HG03457 (cell line): ENCODE measurements around the gene ZEB2.

Experiments
- ATAC-seq: cut with Tn5 transposase; IDR thresholded peaks from one replicate; pipeline ENCODE4 v1.9.1; 2021; ENCODE audit warnings: moderate number of reproducible peaks; ENCODE audit not compliant: unreplicated experiment

ZEB2 gene

GRCh38 chr2:144472911-144473310 is 47.0 kb downstream of the ZEB2 start:
- no peak for ATAC-seq

DNA sequence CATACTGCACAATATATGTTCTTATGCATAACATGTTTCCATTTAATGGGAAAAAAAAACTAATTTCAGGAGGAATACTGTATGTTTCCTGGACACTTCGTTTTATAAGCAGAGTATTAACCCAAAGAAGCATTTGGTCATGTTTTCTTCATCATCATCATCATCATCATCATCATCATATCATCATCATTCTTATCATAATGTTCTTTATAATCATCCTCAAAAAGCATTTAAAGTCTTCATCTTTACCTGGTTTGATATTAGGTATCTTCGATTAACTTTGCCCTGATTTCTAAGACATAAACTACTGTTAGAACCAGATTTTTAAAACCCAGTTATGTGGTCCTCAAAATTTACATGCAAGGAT is 47.9 kb downstream of the ZEB2 start:
- no peak for ATAC-seq

- peak; percentile 83 for ATAC-seq
These were observed 48.4 kb downstream of the ZEB2 start for GRCh38 chr2:144471305-144472045.

DNA sequence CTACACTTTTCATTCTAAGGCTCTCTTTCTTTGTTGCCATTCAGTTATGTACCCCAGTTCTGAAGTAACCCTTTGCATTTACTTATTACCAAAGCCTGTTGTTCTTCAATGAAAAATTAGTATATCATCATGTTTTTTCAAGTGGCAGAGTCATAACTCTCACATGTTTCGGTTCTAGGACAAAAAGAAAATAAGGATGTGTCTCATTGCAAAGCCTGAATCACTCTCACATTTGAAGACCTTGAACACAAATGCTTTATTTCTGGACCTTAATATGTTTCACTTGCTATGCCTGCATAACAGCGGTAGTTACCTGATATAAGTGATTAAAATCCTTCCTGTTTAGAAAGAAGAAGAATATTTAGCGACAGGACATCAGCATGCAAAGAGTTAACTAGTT is 49.1 kb downstream of the ZEB2 start:
- ATAC-seq, result no peak

GRCh38 chr2:144470334-144470733 is 49.6 kb downstream of the ZEB2 start:
- no peak for ATAC-seq

- no peak for ATAC-seq
These were observed 50.1 kb downstream of the ZEB2 start for GRCh38 chr2:144469798-144470197.

- ATAC-seq, result no peak
These were observed 50.9 kb downstream of the ZEB2 start for GRCh38 chr2:144468823-144469595.

GRCh38 chr2:144467502-144468137 is 52.3 kb downstream of the ZEB2 start:
- no peak for ATAC-seq

DNA sequence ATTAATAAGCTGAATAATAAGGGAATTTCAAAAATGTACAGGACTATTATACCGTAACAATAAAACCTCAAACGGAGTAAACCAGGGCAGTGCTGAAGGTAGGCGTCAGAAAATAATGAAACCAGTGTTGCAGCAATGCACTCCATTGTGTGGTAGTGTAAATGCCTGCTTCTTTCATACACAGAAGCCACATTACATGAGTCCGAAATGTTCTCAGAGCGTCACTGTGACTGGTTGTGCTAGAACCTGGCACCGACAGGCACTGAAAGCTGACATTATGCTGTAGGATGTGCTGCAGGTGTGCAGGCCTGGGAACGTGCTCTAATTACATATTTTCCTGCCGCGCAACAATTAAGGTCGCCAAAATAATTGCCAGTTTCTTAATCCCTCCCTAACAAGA is 53.3 kb downstream of the ZEB2 start:
- no peak for ATAC-seq

DNA sequence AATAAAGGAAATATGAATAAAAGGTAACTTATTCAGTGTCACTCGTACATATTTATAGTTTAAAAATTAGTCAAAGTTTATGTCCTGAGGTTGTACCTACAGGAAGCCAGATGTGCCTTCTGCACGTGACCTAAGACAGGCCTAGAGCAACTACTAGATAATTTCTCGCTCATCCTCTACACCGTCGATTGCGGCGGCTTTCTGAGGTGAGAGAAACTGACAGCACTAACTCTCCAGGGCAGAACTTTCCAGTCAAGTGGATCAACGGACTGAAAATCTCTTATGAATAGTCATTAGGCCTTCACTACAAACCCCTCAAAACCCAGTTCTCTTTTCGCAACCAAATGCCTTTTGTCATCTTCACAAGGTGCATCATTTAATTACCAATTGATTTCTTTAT is 54.2 kb downstream of the ZEB2 start:
- no peak for ATAC-seq

DNA sequence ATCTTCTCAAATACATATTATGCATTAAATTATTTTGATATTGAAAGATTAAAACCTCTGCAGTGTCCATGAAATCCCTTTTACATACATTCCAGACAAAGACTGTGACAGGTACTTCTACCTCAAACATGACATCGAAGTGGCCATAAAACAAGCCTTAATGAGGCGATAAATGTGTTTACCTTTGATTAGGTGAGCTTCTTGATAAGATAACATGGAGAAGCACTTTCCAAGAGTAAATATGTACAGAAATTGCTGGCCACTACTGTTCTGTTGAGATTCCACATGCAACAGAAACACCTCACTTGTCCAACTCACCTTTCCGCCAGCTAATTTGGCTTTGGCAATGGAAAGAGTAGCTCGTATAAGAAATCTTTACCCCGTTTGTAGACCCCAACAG is 55.2 kb downstream of the ZEB2 start:
- no peak for ATAC-seq

DNA sequence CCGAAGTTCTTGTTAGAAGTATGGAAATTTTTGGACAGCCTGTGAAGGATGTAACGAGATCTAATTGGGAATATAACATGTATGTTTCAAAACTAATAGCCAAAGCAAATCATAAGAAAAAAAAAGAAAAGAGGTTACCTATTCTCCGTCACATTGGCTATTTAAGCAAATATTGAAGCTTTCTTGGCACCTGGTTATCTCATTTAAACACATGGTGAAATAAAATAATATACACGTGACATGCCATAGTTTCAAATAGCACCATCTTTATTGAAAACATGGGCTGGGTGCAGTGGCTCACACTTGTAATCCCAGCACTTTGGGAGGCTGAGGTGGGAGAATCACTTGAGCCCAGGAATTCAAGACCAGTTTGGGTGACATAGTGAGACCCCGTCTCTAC is 56.7 kb downstream of the ZEB2 start:
- no peak for ATAC-seq

DNA sequence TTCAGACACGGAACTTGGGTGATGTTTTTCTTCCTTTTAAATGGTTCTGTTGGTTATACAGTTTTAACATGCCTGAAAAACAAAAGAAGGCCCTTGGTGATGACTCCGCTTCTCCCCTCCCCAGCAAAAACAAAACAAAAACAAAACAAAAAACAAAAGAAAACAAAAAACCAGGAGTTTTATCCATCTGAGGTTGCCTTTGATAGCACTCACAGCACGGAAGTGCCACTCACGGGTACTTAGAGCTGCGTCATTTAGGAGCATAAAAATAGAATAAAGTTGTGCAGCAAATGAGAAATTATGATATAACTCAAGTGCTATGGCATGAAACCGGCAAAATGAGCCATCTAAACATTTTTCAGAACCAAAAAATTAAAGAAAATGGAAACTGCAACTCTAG is 57.7 kb downstream of the ZEB2 start:
- no peak for ATAC-seq

GRCh38 chr2:144461308-144461766 is 58.6 kb downstream of the ZEB2 start:
- ATAC-seq, result no peak

DNA sequence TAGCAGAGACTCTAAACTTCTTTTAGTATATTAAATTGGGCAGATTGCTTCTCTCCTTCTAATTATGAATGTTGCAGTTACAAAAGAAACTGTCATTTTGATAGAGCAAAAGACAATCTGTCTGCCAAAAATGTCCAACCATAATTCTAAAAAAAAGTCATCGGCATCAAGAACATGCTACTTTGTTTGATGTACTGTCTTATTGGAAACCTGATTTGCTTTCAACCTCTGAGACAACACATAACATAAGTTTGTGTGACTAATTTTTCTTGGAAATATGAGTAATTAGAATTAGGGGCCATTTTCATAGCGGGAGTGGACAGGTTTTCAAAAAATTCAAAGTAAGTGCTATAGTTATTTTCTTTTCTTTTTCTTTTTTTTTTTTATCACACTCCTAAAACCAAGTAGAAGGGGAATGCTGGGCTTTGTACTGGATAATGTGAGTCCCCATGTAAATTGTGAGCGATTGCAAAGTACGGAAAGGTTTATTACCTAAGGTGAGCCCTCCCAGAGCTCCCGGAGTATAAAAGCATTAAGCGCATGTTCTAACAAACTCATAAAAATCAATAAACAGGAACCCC is 59.1 kb downstream of the ZEB2 start:
- ATAC-seq, result no peak

DNA sequence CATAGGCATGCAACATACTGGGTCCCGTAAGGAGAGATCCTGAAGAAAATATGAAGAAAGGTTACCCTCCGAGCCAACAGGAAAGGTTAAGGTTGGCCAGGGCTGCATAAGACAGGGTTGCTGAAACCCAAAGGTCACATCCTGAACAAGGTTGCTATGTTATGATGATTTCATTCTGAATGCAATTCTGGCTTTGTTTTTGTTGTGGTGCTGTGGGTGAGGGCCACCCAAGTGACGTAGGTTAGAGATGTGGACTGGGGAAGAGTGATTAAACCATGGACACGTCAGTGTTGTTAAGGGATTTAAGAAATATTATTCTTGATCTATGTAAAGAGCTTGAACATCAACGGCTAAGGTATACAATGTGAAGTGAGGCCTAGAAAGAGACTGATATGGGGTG is 60.0 kb downstream of the ZEB2 start:
- ATAC-seq, result no peak

GRCh38 chr2:144459286-144459685 is 60.6 kb downstream of the ZEB2 start:
- no peak for ATAC-seq

DNA sequence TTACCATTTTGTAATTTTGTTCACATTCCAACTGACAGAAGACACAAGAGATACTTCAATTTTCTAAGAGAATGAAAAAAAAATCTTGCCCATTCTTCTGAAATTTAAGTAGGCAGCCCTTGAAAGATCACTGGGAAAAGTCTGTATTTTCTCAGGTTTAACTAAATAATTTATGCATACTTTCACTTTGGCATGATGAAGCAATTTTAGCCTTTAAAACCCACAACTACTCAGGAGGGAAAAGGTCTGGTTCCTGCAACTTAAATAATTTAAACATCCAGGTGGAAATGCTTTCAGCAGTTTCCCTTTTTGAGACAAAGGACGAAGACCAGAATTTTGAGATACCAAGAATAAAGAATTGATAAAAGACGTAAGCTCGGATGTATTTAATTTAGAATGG is 61.4 kb downstream of the ZEB2 start:
- ATAC-seq, result no peak

DNA sequence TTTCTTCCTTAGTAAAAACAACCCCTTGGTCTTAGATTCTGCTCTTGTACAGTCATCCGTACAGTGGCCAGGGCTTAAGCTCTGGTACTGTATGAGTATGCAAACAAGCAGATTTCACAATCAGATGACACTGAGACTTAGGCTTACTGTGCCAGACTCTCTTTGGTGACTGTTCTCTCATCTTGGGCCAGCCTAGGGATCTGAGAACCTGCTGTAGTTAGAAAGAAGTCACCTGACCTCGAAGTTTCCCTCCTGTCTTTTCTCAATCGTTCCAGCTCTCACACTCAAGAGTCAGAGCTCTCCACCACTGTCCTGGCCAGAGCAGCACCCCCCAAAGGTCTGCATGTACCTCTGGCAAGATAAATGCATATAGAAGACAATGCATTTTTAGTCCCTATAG is 63.2 kb downstream of the ZEB2 start:
- peak; percentile 61 for ATAC-seq

GRCh38 chr2:144455987-144456386 is 63.9 kb downstream of the ZEB2 start:
- no peak for ATAC-seq

DNA sequence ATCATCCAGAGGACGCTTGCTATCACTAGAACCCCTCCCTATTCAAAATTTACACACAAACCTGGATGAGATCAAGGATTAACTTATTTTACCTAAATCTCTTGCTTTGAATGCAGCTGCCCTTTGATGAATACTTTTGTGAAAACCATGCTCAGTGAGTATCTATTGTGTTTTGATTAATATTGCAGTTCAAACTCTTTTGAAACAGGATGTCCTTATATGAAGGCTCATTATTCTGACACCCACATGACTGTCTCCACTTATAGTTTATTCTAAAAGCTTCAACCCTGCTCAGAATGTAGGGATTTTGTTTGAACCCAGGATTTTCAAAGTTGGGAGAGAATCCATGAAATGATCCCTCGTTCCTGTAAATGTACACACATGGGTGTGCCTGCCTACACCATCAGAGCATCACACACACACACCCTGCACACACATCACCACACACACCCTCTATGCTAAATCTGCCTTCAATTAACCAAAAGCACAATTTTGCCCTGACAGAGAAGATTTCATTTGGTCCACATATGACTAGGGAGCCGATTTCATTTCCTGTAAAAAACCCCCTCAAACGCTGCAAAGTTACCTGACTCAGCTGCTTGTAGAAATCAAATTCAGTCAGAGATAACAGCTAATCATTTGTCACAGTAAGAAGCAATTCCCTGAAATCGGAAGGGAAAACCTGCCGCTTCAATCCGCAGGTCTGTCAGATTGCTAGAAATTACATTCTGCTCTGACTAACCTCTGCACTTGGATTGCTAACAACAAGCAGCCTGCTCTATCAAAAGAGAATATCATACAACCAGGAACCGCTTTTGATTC is 65.2 kb downstream of the ZEB2 start:
- ATAC-seq, result no peak
